GM19025 (cell line): ENCODE results near the gene CDRT15.
"Not testable (repeated sequence)": the region's sequence is repeated elsewhere in the genome, so short reads cannot be mapped to it uniquely, and the experiment has no call there.

Source experiments
- ATAC-seq: cut with Tn5 transposase; IDR thresholded peaks from one replicate; pipeline ENCODE4 v1.9.1; 2021; ENCODE audit warnings: mild to moderate bottlenecking, low read depth, moderate library complexity; ENCODE audit not compliant: unreplicated experiment

The CDRT15 gene

GRCh38 chr17:14191469-14191868 is 45.2 kb downstream of the CDRT15 start:
- ATAC-seq, result not testable (repeated sequence)

DNA sequence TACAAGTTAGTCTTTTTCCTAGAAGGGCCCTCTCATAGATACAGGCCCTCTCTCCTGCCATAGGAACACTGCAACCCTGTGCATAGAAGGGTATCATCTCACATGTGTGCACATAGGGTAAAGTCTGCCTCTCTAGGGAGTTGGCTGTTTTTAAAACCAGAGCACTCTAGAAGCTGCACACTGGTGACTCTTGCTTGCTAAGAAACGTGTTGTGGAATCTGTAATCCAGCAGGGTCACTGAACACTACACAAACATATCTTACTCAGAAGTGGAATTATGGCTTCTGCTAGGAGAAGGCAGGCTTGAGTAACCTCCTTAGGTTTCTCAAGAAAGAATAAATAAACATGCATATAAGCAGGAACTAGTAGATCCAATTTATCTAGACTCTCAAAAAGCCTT is 45.9 kb downstream of the CDRT15 start:
- ATAC-seq, result not testable (repeated sequence)

GRCh38 chr17:14186443-14186842 is 50.2 kb downstream of the CDRT15 start:
- not testable (repeated sequence) for ATAC-seq
